Bone marrow (tissue), 2 donors: Measurements from ENCODE around the gene ARF6.
"Not testable (repeated sequence)": the region's sequence is repeated elsewhere in the genome, so short reads cannot be mapped to it uniquely, and the experiment has no call there.

Experiments
- DNase-seq, 2 donors: peaks; one replicate each; lab custom pipeline; 2025; lab: John Stamatoyannopoulos, UW

The ARF6 gene

DNA sequence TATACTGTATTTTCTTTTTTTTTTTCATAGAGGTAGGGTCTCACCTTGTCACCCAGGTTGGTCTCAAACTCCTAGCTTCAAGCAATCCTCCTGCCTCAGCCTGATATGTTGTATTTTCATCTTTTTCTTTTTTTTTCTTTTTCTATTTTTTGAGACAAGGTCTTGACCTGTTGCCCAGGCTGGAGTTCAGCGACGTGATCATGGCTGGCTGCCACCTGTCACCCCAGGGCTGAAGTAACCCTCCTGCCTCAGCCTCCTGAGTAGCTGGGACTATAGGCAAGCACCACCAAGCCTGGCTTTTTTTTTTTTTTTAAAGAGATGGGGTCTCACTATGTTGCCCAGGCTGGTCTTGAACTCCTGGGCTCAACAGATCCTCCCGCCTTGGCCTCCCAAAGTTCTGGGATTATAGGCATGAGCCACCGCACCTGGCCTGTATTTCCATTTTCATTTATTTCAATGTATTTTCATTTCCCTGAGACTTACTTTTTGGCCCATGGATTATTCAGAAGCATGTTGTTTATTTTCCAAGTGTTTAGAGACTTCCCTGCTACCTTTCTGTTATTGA, 16.2 kb upstream of the ARF6 start:
- DNase-seq = no peak

DNA sequence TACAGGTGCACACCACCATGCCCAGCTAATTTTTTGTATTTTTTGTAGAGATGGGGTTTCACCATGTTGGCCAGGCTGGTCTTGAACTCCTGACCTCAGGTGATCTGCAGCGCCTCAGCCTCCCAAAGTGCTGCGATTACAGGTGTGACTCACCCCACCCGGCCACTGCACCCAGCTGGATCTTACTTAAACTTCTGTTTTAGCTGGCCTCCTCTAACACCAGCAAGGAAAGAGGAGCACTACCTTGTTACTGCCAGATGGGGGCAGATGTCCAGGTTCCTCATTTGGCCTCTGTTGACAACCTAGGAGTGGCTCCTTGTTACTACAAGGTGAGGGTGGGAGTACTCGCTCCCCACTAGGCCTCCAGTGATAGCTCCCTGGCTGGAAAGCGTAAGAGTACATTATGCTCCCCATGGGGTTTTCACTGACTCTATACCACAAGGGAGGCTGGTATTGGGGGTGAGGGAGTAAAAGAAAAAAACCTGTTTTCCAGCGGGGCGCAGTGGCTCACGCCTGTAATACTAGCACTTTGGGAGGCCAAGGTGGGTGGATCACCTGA, 13.2 kb upstream of the ARF6 start:
- peak in 1 of 2 donors; percentile 58 for DNase-seq

DNA sequence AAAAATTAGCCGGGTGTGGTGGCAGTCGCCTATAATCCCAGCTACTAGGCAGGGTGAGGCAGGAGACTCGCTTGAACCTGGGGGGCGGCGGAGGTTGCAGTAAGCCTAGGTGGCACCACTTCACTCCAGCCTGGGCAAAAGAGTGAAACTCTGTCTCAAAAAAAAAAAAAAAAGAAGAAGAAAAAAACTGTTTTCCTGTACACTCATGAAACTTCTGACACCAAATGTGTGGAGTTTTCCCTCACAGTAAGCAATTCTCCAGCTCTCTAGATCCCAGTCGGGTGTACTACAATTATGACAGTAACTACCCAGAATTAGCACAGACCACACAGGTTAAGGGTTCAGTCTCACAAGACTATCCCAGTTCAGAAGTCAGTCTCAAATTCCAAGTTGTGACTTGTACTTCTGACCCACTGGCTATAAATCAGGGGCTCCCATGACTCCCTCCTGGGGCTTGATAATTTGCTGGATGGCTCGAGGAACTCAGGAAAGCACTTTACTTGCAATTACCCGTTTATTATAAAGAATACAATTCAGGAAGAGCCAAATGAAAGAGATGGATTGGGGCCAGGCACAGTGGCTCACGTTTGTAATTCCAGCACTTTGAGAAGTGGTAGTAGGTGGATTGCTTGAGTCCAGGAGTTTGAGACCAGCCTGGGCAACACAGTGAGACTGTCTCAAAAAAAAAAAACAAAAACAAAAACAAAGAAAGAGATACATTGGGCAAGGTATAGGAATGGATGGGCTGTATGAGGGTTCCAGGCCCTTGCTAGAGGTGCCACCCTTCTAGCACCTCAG, 12.4 kb upstream of the ARF6 start:
- DNase-seq = peak in 1 of 2 donors; percentile 34

DNA sequence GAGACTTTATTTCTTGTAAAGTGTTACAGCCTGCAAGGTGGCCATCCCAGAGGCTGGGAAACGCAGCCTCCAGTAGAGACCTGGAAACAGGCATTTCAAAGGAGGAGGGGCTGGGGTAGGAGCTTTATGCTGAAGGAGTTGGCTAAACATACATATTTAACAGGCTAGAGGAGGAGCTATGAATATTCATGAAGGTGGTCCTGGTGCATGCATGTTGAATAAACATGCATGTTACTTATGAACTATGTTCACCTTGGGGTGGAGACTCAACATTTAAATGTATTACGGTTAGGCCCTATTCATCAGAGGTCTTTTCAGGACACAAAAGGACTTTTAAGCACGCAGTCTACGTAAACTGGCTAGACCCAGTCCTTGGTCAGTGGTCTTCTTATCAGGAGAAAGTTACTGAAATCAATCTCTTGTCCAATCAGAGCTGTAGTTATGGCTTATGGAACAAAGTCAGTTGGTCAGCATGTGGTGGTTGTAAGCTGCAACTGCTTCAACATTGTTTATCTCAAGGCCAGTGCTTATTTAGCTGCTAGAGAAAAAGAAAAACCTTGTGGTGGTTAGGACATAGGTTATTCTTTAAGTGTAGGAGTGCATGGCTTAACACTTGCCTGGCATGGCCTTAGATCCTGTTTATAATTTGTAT, 11.4 kb upstream of the ARF6 start:
- no peak for DNase-seq

DNA sequence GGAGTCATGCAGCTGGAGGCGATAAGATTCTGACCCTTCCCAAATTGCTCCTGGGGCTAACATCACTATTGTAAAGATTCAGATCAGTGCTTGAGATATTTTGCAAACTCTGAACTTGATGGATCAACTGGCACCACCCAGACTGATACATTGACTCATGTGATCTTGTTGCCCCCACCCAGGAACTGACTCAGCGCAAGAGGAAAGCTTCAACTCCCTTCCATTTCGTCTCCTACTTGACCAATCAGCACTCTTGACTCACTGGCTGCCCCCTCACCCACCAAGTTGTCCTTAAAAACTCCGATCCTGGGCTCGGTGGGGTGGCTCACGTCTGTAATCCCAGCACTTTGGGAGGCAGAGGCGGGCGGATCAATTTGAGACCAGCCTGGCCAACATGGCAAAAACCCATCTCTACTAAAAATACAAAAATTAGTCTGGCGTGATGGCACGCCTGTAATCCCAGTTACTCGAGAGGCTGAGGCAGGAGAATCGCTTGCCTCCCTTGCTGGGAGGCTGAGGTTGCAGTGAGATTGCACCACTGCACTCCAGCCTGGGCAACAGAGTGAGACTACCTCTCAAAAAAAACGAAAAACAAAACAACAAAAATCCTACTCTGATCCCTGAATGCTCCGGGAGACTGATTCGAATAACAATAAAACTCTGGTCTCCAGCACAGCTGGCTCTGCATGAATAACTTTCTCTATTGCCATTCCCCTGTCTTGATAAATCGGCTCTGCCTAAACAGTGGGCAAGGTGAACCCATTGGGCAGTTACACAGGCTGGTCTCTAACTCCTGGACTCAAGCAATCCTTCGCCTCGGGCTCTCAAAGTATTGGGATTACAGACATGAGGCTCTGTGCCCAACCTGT, 9.8 kb upstream of the ARF6 start:
- DNase-seq = no peak

DNA sequence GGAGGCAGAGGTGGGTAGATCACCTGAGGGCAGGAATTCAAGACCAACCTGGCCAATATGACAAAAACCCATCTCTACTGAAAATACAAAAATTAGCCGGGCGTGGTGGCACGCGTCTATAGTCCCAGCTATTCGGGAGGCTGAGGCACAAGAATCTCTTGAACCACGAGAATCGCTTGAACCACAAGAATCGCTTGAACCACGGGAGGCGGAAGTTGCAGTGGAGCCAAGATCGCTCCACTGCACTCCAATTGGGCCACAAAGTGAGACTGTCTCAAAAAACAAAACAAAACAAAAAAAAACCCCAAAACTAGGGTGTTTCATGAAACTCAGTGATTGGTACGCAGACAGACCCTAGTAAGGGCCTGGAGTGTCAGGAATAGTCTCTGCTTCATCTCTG, 6.4 kb upstream of the ARF6 start:
- no peak for DNase-seq

DNA sequence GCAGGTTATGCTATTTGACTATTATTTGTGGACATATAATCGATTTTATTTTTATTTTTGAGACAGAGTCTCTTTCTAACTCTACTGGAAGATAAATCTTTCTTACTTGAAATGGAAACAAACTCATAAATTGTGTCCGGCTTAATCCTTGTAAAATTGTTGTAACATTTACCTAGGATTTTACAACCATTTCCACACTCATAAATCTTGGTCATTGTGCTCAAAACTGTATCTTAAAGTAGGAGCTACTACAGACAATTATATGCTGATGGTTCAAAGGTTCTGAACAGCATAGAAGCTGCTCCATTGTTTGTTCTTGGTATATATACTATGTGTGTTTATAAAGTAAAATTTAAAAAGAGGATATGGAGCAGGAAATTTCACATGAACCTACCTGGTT, 4.6 kb upstream of the ARF6 start:
- DNase-seq = no peak

DNA sequence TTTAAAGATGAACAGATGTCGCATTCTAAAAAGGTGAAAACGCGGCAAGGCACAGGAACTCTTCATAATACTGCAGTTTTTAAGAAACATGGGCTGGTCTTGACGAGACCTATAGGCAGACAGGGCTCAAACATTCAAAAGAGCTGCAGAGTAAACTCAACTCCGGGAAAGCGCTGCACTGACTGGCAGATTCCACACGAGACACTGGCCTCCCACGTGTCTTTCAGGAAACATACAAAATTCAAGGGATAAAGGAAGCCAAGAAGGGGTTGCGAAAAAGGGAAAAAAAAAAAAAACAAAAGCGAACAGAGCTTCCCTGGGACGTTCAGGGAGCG, 614 bp upstream of the ARF6 start:
- DNase-seq = peak in 1 of 2 donors; percentile 67

DNA sequence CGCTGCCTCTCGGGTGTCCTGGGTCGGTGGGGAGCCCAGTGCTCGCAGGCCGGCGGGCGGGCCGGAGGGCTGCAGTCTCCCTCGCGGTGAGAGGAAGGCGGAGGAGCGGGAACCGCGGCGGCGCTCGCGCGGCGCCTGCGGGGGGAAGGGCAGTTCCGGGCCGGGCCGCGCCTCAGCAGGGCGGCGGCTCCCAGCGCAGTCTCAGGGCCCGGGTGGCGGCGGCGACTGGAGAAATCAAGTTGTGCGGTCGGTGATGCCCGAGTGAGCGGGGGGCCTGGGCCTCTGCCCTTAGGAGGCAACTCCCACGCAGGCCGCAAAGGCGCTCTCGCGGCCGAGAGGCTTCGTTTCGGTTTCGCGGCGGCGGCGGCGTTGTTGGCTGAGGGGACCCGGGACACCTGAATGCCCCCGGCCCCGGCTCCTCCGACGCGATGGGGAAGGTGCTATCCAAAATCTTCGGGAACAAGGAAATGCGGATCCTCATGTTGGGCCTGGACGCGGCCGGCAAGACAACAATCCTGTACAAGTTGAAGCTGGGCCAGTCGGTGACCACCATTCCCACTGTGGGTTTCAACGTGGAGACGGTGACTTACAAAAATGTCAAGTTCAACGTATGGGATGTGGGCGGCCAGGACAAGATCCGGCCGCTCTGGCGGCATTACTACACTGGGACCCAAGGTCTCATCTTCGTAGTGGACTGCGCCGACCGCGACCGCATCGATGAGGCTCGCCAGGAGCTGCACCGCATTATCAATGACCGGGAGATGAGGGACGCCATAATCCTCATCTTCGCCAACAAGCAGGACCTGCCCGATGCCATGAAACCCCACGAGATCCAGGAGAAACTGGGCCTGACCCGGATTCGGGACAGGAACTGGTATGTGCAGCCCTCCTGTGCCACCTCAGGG, 679 bp downstream of the ARF6 start:
- DNase-seq = peak in 1 of 2 donors; percentile 79

DNA sequence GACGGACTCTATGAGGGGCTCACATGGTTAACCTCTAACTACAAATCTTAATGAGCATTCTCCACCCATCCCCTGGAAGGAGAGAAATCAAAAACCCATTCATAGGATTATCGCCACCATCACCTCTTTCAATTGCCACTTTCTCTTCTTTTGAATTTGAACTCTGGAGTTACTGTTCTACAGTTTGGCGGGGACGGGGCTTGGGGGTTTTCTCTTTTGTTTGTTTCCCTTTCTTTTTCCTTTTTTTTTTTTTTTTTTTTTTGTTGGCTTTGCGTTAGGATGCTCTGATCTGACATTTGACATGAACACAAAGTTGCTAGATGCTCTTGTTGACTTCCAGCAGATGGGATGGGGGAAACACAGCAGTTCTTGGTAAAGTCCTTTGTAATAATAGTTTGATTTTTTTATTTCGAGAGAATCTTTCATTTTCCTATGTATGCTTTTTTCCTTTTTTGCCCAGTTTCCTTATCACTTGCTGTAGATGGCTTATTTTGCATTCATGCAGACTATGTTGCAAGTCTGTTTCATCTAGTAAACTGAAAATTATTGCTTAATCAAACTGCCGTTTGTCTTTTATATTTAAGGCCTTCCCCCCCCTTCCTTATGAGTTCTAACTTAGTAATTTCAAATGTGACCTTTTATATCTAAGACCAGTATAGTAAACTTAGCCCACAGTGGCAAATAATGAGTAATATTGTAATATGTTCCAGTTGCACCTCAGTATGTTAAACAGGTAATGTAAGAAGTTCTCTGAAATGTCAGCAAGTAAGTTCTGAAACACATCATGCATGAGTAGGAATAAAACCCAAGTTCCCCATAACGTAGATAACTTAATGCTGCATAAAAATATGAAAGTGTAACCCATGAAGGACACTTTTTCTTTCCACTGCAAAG, 1.6 kb downstream of the ARF6 start:
- DNase-seq = not testable (repeated sequence)

DNA sequence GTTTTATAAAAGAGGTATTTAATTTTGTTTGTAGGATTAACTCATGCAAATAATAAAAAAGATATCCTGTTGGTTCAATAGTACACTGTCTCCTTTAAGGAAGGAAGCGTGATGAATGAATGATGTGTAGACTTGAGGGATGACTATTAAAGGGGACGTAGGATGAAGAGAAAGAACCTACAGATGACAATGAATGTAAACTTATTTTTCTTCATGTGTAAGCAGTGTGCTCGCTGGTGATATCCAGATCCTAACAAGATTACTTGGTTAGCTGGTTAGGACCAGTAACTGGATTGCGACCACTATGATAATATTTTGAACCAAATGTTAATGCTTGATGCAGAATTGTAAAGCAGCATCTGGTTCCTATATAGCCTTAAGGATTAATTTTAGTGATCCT, 2.6 kb downstream of the ARF6 start:
- peak in 1 of 2 donors; percentile 25 for DNase-seq

DNA sequence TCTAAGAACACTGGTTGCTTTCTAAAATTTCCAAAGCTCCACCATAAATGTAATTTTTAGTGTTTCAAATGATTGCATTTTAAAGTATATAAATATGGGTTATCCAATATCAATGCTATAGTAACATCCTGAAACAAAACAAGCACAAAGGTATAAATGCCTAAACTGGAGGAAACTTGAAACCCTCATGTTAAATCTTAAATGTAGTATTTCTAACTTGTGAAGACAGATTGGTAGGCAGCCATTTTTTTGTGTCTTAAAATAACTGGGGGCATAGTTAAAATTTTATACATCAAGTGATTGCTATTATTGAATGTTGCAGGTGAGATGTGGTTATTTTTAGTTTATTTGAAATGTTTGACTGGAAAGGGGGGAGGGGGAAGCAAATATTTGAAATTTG, 3.4 kb downstream of the ARF6 start:
- not testable (repeated sequence) for DNase-seq

DNA sequence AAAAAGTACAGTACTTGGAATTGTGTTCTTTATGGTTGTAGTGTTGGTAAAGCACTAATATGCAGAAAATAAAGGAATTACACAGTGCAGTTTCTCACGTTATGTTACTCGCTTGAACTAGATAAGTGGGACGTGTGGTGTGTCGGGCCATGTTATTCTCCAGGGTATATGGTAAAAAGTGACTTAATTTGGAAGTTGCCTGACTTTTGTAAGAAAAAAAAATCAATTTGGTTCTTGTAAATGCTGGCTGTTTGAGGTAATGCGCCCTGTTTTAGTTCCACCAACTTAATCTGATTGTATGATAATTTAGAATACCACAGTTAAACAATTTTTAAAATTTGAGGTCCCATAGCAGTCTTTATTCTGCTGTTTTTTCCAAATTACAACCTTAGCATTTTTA, 4.1 kb downstream of the ARF6 start:
- no peak for DNase-seq

DNA sequence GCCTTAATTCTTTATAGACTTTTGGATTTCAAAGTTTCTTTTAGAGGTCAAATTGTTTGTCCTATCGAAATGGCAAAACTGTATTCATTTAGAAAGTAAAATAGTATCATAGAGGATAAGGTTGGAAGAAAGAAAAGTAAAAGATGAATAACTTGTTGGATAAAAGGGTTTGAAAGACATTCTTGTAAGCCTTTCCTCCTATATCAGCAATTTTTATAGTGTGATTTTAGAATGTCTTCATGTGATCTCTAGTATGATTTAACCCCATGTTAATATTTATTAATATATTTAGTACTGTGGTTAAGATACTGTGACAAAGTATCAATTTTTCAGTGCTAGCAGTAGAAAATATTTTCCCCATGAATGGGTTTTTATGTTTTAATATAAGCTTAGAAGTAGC, 4.5 kb downstream of the ARF6 start:
- DNase-seq = no peak

DNA sequence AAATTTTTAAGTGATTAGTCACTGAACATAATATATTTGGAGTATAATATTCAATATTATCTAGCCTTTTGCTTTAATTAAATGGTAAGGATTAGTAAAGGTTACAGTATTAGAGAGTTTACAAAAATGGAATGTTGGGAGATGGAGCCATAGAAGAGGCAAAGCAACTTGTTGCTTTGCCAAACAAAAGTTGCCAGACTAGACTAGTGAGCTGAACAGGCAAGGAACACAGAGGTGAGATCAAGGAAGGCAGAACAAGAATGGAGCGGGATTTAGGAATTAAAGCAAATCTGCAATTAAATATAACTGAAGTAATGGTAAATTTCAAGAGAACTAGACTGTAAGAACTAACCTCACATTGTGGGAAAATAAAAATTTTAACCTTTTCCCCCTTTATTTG, 5.1 kb downstream of the ARF6 start:
- no peak for DNase-seq

DNA sequence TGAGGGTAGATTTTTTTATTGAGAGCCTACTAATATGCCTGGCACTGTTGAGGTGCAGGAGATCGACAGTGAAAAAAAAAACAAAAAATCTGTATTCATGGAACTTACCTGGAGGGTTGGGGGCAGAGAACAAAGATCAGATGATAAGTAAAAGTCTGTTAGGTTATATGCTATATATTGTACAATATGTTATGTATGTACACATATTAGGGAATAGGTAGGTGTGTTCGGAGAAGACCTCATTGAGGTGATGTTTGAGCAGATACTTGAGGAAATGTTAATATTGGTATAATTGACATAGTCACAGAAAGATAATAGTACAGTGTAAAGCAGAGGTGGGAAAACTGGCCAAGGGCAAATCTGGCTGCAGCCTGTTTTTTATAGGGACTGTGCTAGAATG, 5.6 kb downstream of the ARF6 start:
- DNase-seq = no peak

DNA sequence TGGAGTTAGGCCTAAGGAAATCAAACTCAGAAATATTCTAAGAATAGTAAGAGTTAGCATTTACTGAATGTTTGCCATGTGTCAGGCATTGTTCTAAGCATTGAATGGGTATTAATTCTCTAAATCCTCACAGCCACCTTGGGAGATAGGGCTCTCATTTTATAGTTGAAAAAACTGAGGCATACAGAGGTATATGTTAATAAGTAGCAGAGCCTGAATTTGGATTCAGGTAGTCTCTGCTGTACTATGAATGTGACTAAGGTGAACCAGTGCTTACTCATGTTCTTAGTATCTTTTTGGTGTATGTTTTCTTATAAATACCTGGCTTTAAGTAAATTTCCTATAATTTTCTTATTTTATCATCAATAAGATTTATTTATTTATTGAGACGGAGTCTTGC, 8.1 kb downstream of the ARF6 start:
- DNase-seq = no peak

DNA sequence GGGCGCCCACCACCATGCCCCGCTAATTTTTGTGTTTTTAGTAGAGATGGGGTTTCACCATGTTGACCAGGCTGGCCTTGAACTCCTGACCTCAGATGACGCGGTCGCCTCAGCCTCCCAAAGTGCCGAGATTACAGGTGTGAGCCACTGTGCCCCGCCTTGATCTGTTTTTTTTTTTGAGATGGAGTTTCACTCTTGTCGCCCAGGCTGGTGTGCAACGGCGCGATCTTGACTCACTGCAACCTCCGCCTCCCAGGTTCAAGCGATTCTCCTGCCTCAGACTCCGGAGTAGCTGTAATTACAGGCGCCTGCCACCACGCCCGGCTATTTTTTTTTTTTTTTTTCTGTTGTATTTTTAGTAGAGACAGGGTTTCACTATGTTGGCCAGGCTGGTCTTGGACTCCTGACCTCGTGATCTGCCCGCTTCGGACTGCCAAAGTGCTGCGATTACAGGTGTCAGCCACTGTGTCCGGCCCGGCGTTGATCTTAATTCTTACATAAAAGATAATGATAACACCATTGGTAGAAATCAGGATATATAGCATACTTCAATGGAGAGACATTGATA, 9.9 kb downstream of the ARF6 start:
- DNase-seq = not testable (repeated sequence)

DNA sequence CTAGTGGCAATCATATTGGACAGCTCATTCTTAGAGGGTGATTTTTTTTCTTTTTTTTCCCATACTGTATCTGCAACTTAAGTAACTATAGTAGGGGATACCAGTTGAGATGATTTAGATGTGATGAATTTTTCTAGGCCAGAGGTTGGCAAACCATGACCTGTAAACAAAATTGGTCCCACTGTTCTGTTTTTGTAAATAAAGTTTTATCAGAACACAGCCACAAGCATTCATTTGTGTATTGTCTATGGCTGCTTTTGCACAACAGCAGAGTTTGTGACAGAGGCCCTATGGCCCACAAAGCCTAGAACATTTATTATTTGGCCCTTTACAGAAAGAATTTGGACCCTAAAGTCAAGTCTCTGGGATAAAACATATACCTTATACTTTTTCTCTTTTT, 11.4 kb downstream of the ARF6 start:
- no peak for DNase-seq

DNA sequence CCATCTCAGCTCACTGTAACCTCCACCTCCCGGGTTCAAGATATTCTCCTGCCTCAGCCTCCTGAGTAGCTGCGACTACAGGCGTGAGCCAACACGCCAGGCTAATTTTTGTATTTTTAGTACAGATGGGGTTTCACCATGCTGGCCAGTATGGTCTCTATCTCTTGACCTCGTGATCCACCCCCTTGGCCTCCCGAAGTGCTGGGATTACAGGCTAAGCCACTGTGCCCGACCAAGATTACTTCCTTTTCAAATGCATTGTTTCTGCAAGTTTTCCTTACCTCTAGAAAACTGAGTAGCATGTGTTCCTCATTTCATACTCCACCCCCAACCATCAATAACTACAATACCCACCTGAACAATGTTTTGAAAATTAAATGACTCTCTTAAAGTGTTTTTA, 13.1 kb downstream of the ARF6 start:
- no peak for DNase-seq
